ENCODE results near the gene TMEM150B.
A peak's percentile ranks its signal among the peaks of the same experiment; 100 is the strongest.
"Not testable (repeated sequence)": the region's sequence is repeated elsewhere in the genome, so short reads cannot be mapped to it uniquely, and the experiment has no call there.

TMEM150B gene

GRCh38 chr19:55339889-55340783, 15.0 kb upstream of the TMEM150B start:
- DNase-seq (ENCODE audit: low read depth in 2 of 2, low spot score in 1 of 2) = no peak

GRCh38 chr19:55339105-55339888, 14.2 kb upstream of the TMEM150B start, which contains the start of gene KMT5C:
Gene KMT5C (plus strand): TSS chr19:55339876. CDS start chr19:55341937, 2,061 bp downstream.
- DNase-seq (ENCODE audit: low read depth in 2 of 2, low spot score in 1 of 2) = peak; percentile 100

GRCh38 chr19:55336101-55336500, 11.0 kb upstream of the TMEM150B start:
- DNase-seq (ENCODE audit: low read depth in 2 of 2, low spot score in 1 of 2) = no peak

GRCh38 chr19:55333870-55334269, 8.7 kb upstream of the TMEM150B start:
- no peak for DNase-seq (ENCODE audit: low read depth in 2 of 2, low spot score in 1 of 2)

- DNase-seq (ENCODE audit: low read depth in 2 of 2, low spot score in 1 of 2) = not testable (repeated sequence)
These were observed 4.7 kb upstream of the TMEM150B start for GRCh38 chr19:55329791-55330190.

GRCh38 chr19:55328774-55329318, 3.7 kb upstream of the TMEM150B start:
- not testable (repeated sequence) for DNase-seq (ENCODE audit: low read depth in 2 of 2, low spot score in 1 of 2)

- DNase-seq (ENCODE audit: low read depth in 2 of 2, low spot score in 1 of 2) = no peak
These were observed 479 bp downstream of the TMEM150B start for GRCh38 chr19:55324662-55325061.

- DNase-seq (ENCODE audit: low read depth in 2 of 2, low spot score in 1 of 2) = no peak
These were observed 2.8 kb downstream of the TMEM150B start for GRCh38 chr19:55322204-55322885.

GRCh38 chr19:55321466-55322137, 3.5 kb downstream of the TMEM150B start:
- no peak for DNase-seq (ENCODE audit: low read depth in 2 of 2, low spot score in 1 of 2)

- no peak for DNase-seq (ENCODE audit: low read depth in 2 of 2, low spot score in 1 of 2)
These were observed 4.2 kb downstream of the TMEM150B start for GRCh38 chr19:55320844-55321419.

- DNase-seq (ENCODE audit: low read depth in 2 of 2, low spot score in 1 of 2) = no peak
These were observed 5.4 kb downstream of the TMEM150B start for GRCh38 chr19:55319785-55320184.

GRCh38 chr19:55316646-55317045, 8.5 kb downstream of the TMEM150B start:
- DNase-seq (ENCODE audit: low read depth in 2 of 2, low spot score in 1 of 2) = no peak

- no peak for DNase-seq (ENCODE audit: low read depth in 2 of 2, low spot score in 1 of 2)
These were observed 9.1 kb downstream of the TMEM150B start for GRCh38 chr19:55315956-55316525.

GRCh38 chr19:55314396-55314795, 10.7 kb downstream of the TMEM150B start:
- no peak for DNase-seq (ENCODE audit: low read depth in 2 of 2, low spot score in 1 of 2)

GRCh38 chr19:55312621-55313512, 12.3 kb downstream of the TMEM150B start:
- DNase-seq (ENCODE audit: low read depth in 2 of 2, low spot score in 1 of 2) = no peak

GRCh38 chr19:55311797-55312196, 13.3 kb downstream of the TMEM150B start:
- no peak for DNase-seq (ENCODE audit: low read depth in 2 of 2, low spot score in 1 of 2)

- no peak for DNase-seq (ENCODE audit: low read depth in 2 of 2, low spot score in 1 of 2)
These were observed 13.7 kb downstream of the TMEM150B start for GRCh38 chr19:55311397-55311796.

GRCh38 chr19:55310498-55310897, 14.6 kb downstream of the TMEM150B start:
- no peak for DNase-seq (ENCODE audit: low read depth in 2 of 2, low spot score in 1 of 2)

- DNase-seq (ENCODE audit: low read depth in 2 of 2, low spot score in 1 of 2) = no peak
These were observed 15.7 kb downstream of the TMEM150B start for GRCh38 chr19:55309448-55309847.
